GM12873 (cell line): ENCODE results near the gene CAMK1D.

Experiments used
- TF ChIP-seq, protein P1 (sequence below): IDR thresholded peaks from 2 replicates; pipeline ENCODE4 v1.5.1; 2012; ENCODE audit warnings: low read depth, mild to moderate bottlenecking, moderate library complexity, low read length, control low read depth; ENCODE audit not compliant: insufficient read depth; ENCODE audit errors: missing control alignments

The CAMK1D gene

DNA sequence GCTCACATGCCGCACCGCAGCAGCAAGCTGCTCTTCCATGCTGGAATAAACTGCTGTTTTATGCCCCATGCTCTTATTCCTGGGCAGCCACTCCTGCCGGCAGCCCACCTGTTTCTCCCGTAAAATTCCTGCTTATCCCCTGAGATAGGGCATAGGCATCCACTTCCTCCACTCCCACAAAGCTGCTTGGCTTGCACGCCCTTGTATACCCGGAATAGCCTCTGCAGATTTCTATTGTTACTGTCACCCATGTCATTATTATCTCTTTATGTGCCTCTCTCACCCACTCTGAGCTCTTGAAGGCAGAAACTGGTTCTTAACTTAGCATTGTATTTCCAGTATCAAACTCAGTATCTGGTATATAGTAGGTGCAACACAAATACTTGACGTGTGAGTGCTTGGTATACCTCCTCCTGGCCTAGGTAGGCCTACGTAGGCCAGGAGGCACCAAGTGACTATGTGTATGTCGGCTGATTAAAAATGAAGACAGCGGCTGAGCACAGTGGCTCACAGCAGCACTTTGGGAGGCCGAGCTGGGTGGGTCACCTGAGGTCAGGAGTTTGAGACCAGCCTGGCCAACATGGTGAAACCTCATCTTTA is 458.8 kb downstream of the CAMK1D start:
- TF ChIP-seq, protein P1, sequence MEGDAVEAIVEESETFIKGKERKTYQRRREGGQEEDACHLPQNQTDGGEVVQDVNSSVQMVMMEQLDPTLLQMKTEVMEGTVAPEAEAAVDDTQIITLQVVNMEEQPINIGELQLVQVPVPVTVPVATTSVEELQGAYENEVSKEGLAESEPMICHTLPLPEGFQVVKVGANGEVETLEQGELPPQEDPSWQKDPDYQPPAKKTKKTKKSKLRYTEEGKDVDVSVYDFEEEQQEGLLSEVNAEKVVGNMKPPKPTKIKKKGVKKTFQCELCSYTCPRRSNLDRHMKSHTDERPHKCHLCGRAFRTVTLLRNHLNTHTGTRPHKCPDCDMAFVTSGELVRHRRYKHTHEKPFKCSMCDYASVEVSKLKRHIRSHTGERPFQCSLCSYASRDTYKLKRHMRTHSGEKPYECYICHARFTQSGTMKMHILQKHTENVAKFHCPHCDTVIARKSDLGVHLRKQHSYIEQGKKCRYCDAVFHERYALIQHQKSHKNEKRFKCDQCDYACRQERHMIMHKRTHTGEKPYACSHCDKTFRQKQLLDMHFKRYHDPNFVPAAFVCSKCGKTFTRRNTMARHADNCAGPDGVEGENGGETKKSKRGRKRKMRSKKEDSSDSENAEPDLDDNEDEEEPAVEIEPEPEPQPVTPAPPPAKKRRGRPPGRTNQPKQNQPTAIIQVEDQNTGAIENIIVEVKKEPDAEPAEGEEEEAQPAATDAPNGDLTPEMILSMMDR = no peak

DNA sequence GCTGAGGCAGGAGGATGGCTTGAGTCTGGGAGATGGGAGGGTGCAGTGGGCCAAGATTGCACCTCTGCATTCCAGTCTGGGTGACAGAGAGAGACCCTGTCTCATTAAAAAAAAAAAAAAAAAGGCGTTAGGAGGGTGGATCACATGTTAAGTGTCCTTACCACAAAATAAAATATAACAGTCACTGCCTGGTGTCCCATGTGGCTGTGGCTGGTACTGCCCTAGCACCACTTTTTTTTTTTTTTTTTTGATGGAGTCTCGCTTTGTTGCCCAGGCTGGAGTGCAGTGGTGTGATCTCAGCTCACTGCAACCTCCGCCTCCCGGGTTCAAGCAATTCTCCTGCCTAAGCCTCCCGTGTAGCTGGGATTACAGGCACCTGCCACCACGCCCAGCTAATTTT is 460.7 kb downstream of the CAMK1D start:
- TF ChIP-seq, protein P1 = peak; percentile 34

DNA sequence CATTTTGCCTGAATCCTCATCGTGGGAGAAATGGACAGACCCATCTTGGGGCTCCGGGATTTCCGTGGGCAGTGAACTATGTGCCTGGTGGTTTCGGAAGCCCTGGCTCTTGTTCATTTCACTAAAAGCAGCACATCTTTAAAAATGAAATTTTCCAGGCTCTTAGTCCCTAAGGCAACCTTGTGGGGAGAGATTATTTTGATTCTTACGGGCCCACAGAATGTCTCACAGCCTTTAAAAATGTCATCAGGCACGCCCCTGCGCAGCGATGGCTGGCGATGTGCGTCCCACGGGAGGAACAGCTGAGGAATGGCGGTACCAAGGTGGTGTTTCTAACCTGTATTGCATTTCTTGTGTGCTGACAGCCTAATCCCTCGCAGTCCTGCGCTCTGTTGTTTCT is 462.5 kb downstream of the CAMK1D start:
- TF ChIP-seq, protein P1 = no peak

DNA sequence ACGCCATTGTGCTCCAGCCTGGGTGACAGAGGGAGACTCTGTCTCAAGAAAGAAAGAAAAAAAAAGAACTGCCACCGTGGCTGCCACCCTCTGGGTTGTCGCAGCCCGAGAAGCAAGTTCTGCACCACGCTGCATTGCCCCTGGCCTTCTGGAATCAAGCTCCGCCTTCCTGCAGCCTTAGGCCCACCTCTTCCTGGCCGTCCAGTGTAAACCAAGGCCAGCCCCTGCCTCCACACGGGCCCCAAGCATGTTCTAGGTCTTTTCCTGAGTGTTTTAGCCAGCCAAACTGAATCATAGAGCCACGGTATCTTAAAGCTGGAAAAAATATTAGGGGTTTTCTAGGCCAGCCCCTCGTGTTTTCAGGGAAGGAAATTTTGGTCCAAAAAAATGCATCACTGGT is 463.2 kb downstream of the CAMK1D start:
- TF ChIP-seq, protein P1 = no peak

GRCh38 chr10:12814166-12814565 is 464.8 kb downstream of the CAMK1D start:
- TF ChIP-seq, protein P1 = no peak

DNA sequence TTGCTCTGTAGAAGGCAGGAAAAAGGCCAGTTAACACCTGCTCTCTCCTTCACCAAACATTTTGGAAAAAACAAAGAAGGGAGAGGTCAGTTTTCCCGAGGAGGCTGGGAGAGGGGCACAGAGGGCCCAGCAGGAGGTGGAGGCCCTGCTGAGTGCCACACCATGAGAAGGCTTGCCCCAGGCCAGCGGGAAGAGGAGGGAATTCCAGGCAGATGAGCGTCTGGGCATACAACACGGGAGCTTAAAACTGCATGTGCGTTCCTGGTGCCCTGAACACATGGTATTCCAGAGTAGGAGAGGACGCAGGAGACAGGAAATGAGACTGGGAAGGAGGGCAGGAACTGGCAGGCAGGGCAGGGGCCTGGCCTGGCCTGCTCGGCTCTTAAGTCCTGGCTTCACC is 469.7 kb downstream of the CAMK1D start:
- TF ChIP-seq, protein P1 = no peak

- TF ChIP-seq, protein P1 = no peak
These were observed 470.3 kb downstream of the CAMK1D start for GRCh38 chr10:12819656-12820055.
